ENCODE measurements around the gene ZNF407. TPM values are rescaled to one million over a fixed set of nuclear protein-coding genes. Genes with fewer than 3 reads are reported as not detected.
A peak's percentile ranks its signal among the peaks of the same experiment; 100 is the strongest.

ZNF407 gene
- total and polyA plus RNA-seq, 2 of the 13 experiments (the other 11 are each of a cell fraction or from before 2014, with no cell fraction given), result 2.3 to 8.7 TPM

DNA sequence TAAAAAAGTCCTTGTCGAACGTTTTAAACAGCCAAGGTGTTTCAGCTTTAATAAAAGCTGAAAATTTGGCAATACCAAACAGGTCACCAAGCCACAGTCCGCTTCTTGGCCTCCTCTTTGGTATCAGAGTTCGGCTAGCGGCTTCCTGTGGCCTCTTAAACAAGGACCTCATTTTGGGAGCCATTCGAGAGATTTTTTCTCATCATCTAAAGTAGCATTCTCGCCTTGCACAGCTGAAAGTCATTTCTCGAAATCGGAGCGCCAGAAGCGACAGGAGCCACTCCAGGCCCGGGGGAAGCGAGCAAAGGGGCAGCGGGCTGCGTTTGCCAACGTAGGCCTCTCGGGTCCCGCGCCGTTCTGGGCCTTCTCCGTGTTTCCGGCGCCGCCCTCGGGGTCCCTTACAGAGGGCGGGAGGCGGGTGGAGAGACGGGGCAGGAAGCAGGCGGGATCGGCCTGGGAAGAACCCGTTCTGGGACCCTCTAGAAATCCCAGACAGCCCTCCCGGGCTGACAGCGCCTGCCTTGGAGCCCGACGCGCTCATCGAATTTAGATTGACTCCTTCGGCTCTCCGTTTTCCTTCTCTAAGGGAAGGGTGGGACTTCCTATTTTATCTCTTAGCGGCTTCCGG is 522 bp upstream of the ZNF407 start (continued):
- TF ChIP-seq ZBTB8A (CRISPR knock-in tag; IDR thresholded peaks at IDR 0.05; ENCODE audit: borderline replicate concordance, low read depth) (no peak), EHMT2 (IDR thresholded peaks at IDR 0.05; ENCODE audit: borderline replicate concordance, low read depth, low read length) (peak; percentile 64; the same call in 1 of the 2 replicates), HOXA9 (CRISPR knock-in tag; IDR thresholded peaks at IDR 0.05; ENCODE audit: borderline replicate concordance) (no peak), ZNF292 (CRISPR knock-in tag; IDR thresholded peaks at IDR 0.05; ENCODE audit: borderline replicate concordance, low read depth) (no peak), NCOA5 (CRISPR knock-in tag; IDR thresholded peaks at IDR 0.05) (no peak), ZNF577 (CRISPR knock-in tag; IDR thresholded peaks at IDR 0.05; ENCODE audit: borderline replicate concordance, low read depth) (no peak), TRIM24 (CRISPR knock-in tag; IDR thresholded peaks at IDR 0.05) (no peak), CREM (IDR thresholded peaks at IDR 0.05) (no peak), CREM (CRISPR knock-in tag; IDR thresholded peaks at IDR 0.05) (no peak; the same call in 1 of the 2 replicates), ZNF335 (CRISPR knock-in tag; IDR thresholded peaks at IDR 0.05) (no peak), KDM5A (IDR thresholded peaks at IDR 0.05; ENCODE audit: borderline replicate concordance, low read length) (no peak), MYPOP (CRISPR knock-in tag; IDR thresholded peaks at IDR 0.05) (peak; percentile 30; the same call in 1 of the 2 replicates), ZNF576 (CRISPR knock-in tag; IDR thresholded peaks at IDR 0.05) (no peak), MBNL3 (CRISPR knock-in tag; conservative IDR thresholded peaks at IDR 0.05) (no peak), ZNF772 (CRISPR knock-in tag; IDR thresholded peaks at IDR 0.05) (no peak), ZNF570 (CRISPR knock-in tag; IDR thresholded peaks at IDR 0.05; ENCODE audit: borderline replicate concordance) (no peak), WIZ (CRISPR knock-in tag; IDR thresholded peaks at IDR 0.05) (peak; percentile 27; the same call in 1 of the 2 replicates), ZNF563 (CRISPR knock-in tag; IDR thresholded peaks at IDR 0.05) (peak; percentile 86), JUN (CRISPR knock-in tag; IDR thresholded peaks at IDR 0.05) (no peak; the same call in 1 of the 2 replicates), ATF1 (CRISPR knock-in tag; IDR thresholded peaks at IDR 0.05) (no peak), HOXA7 (CRISPR knock-in tag; IDR thresholded peaks at IDR 0.05) (no peak), CSRNP2 (CRISPR knock-in tag; conservative IDR thresholded peaks at IDR 0.05; ENCODE audit: low read depth) (no peak), MAFG (CRISPR knock-in tag; IDR thresholded peaks at IDR 0.05) (no peak)
- TF ChIP-seq, protein P1, sequence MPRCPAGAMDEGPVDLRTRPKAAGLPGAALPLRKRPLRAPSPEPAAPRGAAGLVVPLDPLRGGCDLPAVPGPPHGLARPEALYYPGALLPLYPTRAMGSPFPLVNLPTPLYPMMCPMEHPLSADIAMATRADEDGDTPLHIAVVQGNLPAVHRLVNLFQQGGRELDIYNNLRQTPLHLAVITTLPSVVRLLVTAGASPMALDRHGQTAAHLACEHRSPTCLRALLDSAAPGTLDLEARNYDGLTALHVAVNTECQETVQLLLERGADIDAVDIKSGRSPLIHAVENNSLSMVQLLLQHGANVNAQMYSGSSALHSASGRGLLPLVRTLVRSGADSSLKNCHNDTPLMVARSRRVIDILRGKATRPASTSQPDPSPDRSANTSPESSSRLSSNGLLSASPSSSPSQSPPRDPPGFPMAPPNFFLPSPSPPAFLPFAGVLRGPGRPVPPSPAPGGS (CRISPR knock-in tag; IDR thresholded peaks at IDR 0.05), result peak; percentile 69; the same call in 1 of the 2 replicates
- TF ChIP-seq, protein P2, sequence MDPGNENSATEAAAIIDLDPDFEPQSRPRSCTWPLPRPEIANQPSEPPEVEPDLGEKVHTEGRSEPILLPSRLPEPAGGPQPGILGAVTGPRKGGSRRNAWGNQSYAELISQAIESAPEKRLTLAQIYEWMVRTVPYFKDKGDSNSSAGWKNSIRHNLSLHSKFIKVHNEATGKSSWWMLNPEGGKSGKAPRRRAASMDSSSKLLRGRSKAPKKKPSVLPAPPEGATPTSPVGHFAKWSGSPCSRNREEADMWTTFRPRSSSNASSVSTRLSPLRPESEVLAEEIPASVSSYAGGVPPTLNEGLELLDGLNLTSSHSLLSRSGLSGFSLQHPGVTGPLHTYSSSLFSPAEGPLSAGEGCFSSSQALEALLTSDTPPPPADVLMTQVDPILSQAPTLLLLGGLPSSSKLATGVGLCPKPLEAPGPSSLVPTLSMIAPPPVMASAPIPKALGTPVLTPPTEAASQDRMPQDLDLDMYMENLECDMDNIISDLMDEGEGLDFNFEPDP (CRISPR knock-in tag; conservative IDR thresholded peaks at IDR 0.05), result no peak
